GM12801 (cell line): ENCODE data around the gene PRSS8.

Experiments used
- CTCF ChIP-seq: IDR thresholded peaks from one replicate; pipeline ENCODE4 v1.5.1; 2011; ENCODE audit warnings: control low read depth; ENCODE audit not compliant: insufficient read length; ENCODE audit errors: extremely low read depth

Gene PRSS8

DNA sequence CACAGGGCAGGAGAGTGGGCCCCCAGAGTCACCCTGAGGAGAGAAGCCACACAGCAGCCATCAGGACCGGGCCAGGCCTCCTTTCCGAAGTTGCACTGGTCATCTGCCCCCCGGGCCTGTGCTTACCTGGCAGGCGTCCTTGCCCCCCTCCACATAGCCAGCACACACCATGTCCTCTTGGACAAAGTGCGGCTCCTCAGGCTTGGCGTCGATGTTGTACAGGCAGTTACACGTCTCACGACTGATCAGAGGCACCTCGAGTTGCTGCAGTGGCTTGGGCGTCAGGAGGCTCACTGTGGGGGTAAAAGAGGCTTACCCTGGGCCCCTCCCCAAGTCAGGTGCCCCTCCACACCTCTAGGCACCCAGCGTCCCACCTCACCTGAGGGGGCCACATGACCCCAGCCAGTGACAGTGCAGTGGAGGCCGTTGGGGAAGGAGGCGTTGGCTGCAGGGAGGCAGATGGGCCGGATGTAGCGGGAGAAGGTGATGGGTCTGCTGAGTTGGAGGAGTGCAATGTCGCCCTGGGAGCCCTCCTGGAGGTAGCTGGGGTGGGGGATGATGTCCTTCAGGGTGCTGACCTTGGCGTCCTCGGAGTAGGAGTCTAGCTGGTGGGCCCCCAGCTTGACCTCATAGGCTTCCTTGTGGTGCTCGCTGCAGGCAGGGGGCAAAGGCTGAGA, 3.1 kb downstream of the PRSS8 start:
- no peak for TF ChIP-seq CTCF

DNA sequence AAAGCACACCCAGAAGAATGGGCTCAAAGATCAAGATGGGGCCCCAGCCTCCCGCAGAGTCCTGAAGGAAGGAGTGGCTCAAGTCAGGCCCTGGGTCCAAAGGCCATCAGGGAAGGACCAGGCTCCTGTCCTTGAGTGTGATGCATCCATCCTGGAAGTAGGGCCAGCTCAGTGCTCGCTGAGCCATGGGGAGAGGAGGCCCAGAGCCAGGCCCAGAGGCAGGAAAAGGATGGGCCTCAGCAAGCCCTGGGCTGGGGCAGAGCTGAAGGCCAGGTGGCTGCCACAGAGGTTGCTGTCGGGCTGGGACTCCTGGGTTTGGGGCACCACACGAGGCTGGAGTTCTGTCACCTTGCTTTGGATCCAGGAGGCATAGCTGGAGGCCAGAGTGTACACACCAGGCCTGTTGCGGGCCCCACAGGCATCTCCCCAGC, 3.7 kb downstream of the PRSS8 start:
- no peak for TF ChIP-seq CTCF

- TF ChIP-seq CTCF, result no peak
Measured at GRCh38 chr16:31131416-31131815, 4.1 kb downstream of the PRSS8 start.

DNA sequence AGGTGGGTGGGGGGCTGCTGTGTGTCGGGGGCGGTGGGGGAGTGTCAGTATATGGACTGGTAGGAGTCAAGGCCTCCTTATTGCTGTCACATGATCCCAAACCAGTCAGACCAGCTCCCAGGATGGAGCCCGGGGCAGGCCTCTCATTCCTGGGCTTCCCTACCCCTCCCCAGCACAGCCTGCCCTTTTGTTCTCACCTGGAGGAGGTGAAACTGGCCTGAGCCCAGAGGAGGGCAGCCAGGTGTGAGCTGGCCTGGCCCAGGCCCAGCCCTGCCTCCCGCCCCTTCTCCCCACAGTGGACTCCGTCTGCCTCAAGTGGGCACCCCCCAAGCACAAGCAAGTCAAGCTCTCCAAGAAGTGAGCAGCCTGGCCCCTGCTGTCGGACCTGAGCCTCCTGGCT, 4.6 kb downstream of the PRSS8 start:
- no peak for TF ChIP-seq CTCF

DNA sequence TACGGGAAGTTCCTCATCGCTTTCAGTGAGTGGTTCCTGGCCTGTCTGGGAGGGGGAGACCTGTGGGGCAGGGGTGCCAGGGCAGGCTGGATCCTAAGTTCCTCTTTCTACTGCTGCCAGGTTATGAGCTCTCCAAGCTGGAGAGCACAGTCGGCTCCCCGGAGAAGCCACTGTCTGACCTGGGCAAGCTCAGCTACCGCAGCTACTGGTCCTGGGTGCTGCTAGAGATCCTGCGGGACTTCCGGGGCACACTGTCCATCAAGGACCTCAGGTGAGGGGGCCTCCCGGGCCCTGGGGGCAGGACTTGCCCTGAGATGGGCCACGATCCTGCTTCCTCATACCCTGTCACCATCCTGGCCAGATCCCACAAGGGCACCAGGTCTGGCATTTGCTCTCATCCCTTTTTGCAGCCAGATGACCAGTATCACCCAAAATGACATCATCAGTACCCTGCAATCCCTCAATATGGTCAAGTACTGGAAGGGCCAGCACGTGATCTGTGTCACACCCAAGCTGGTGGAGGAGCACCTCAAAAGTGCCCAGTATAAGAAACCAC, 5.1 kb downstream of the PRSS8 start:
- no peak for TF ChIP-seq CTCF

DNA sequence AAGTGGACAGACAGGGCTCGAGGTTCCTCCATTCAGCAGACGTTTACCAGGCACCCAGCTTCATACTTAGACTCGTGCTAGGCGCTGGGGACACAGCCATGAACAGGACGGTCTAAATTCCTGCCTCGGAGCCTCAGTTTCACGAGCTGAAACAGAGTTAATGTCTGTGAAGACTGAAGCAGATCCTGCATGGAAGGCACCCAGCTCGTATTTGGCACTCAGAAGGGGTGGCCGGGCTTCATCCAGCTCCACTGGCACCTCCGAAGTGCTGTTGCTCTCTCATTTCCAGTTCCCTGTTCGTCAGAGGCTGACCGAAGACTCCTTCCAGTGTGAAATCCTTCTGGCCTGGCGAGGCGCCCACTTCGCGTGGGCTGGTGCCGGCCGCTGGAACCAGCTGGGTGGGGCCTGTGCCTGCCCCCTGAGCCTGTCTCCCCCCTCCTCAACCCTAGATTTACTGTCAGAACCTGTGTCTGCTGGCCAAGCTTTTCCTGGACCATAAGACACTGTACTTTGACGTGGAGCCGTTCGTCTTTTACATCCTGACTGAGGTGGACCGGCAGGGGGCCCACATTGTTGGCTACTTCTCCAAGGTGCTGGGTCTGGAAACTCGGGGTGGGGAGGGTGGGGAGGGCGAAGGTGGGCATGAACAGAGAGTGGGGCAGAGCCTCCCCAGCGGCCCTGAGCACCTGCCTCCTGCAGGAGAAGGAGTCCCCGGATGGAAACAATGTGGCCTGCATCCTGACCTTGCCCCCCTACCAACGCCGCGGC, 5.8 kb downstream of the PRSS8 start:
- no peak for TF ChIP-seq CTCF

GRCh38 chr16:31128711-31129567, 6.6 kb downstream of the PRSS8 start:
- no peak for TF ChIP-seq CTCF
